GM06990 (cell line): Measurements from ENCODE around the gene GCK.

ENCODE experiments used
- DNase-seq: peaks from one replicate; pipeline ENCODE4 v3.0.0-alpha.2; 2011; ENCODE audit not compliant: insufficient read length; ENCODE audit errors: extremely low read depth
- H3K27me3 ChIP-seq: replicated peaks from 2 replicates; pipeline ENCODE4 v1.6.0; 2011; ENCODE audit warnings: low read length; ENCODE audit not compliant: control insufficient read depth, insufficient read depth
- H3K36me3 ChIP-seq: 2 replicates; pipeline ENCODE4 v1.5.1; 2011; ENCODE audit warnings: low read length; ENCODE audit not compliant: control insufficient read depth, insufficient read depth
- H3K4me3 ChIP-seq: replicated peaks from 2 replicates; pipeline ENCODE4 v1.5.1; 2011; ENCODE audit warnings: low read depth, mild to moderate bottlenecking, control low read depth, low read length
- TF ChIP-seq, protein P1 (sequence below): IDR thresholded peaks from 2 replicates; pipeline ENCODE4 v1.5.1; 2011; ENCODE audit warnings: low read length, control low read depth, mild to moderate bottlenecking, inconsistent platforms; ENCODE audit not compliant: insufficient read depth, poor library complexity, severe bottlenecking

Gene GCK

DNA sequence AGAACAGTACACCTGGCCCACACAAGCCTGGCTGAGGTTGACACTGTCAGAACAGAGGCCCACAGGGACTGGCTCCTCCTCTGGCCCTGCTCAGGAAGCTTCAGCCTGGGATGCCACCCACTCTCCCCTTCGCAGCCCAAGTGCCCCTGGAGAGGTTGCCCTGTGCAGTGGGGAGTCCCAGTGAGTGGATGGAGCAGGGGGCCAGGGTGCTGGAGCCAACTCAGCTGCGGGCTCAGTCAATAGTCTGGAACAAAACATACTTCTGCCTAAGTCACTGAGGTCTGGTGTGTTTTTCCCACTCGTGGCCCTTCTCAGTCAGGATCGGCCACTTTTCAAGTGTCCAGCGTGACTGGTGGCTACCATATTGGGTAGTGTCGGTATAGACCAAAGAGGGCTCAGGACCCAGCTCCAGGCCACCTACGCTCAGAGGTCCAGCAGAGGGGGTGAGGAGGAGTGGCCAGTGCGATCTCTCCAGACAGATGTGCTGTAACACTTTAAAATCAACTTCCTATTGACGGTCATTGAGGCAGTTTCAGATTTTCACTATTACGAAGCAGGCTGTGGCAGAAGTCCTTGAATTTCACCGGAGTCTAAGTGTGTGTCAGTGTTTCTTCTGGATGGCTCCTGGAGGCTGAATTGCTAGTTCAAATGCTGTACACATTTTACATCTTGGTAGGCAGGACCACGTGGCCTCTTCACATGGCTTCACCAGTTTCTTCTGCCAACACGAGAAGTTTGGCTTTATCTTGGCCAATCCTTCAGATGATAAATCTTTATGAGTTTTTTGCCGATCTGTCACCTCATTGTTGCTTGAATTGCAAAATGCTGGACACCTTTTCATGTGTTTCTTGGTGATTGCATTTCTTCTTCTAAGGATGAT, 994 bp upstream of the GCK start:
- Histone ChIP-seq H3K27me3 (no peaks in the 10 kb centered on the region), H3K4me3 (no peak overlapping the region), H3K36me3 (no peaks in the 10 kb centered on the region)
- TF ChIP-seq, protein P1, sequence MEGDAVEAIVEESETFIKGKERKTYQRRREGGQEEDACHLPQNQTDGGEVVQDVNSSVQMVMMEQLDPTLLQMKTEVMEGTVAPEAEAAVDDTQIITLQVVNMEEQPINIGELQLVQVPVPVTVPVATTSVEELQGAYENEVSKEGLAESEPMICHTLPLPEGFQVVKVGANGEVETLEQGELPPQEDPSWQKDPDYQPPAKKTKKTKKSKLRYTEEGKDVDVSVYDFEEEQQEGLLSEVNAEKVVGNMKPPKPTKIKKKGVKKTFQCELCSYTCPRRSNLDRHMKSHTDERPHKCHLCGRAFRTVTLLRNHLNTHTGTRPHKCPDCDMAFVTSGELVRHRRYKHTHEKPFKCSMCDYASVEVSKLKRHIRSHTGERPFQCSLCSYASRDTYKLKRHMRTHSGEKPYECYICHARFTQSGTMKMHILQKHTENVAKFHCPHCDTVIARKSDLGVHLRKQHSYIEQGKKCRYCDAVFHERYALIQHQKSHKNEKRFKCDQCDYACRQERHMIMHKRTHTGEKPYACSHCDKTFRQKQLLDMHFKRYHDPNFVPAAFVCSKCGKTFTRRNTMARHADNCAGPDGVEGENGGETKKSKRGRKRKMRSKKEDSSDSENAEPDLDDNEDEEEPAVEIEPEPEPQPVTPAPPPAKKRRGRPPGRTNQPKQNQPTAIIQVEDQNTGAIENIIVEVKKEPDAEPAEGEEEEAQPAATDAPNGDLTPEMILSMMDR, result no peak
- no peak for DNase-seq

DNA sequence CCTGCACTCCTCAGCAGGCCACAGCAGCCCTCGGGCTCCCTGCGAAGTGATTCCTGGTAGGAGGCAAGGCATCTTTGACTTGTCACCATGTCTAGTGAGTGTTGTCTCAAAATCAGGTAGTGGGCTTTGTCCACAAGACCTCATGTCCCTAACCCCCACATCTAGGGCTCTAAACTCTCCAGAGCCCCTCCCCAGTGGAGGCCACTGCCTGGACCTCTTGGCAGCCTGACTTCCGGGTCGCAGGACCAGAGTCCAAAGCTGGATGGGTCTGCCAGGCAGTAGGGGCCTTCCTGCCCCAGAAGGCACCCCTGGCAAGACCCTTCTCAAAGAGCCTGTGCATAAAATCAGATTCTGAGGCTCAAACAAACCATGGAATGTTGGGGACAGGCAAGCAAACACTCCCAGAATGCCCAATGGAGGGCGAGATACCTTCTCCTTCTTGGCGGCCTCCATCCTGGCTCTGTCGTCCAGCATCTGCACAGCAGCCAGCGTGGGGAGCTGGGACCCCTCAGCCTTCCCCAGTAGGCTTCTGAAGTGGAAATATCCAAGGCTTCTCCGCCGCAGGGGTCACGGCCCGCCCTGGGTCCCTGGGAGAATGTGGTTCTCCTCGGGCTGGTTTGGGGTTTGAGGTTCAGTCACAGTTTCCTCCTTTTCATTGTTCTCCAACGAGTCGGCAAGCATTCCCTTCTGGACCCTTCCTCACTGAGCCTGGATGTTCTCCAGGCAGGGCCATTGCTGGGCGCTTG, 586 bp downstream of the GCK start:
- Histone ChIP-seq H3K36me3 (no peaks in the 10 kb centered on the region), H3K27me3 (no peaks in the 10 kb centered on the region; the same call in 1 of the 2 replicates), H3K4me3 (no peak overlapping the region)
- DNase-seq, result no peak
- TF ChIP-seq, protein P1, result no peak

DNA sequence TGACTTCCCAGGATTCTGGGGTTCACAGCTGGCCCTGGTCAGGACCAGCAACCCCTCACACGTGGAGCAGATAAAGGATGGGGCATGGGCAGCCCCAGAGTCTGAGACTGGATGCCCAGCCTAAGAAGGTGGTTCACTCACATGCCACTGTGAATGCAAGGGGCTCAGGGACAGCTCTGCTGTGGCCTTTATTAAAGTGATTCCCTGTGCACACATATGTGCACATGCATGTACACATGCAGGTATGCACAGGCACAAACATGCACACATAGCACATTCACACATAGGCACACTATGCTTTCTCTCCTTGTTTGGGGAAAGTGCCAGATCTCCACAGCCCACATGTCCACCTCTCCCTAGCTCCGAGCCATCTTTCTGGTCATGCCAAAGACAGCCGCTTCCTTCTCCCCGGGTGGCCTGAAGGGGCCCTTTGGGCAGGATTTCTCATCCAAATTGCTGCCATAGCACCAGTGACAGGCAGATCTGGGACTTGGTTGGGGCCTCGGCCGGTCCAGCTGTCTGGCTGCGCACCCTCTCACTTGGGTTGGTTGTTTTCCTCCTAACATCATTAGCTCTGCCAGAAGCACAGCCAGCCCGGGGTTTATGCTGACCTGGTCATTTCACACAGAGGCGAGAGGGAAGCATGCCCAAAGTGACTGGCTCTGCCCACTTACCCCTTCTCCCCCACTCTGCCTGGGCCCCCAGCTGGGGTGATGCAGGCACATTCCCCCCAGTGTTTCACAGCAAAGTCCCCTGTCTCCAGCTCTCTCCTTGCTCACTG, 1.4 kb downstream of the GCK start:
- no peak overlapping the region for H3K4me3 ChIP-seq
- H3K27me3 ChIP-seq, result no peaks in the 10 kb centered on the region; the same call in 1 of the 2 replicates
- DNase-seq, result no peak
- TF ChIP-seq, protein P1, result no peak
- no peaks in the 10 kb centered on the region for H3K36me3 ChIP-seq

DNA sequence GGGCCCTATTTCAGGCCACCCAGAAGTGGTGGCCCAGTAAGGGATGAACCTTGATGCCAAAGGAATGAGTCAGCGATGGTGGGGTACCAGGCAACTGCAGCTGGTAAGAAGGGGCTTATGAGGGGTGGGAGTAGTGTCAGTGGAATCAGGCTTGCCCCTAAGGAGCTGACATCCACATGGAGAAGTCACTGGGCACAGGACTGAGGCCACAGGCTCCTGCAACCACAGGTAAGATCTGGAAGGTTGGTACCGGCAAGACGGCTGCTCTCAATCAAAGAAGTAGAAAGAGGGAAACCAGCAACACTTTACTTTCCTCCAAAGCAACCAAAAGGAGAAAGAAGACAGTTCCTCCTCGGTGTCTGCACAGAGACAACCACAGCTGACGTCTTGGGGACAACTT, 2.5 kb downstream of the GCK start:
- TF ChIP-seq, protein P1, result no peak

DNA sequence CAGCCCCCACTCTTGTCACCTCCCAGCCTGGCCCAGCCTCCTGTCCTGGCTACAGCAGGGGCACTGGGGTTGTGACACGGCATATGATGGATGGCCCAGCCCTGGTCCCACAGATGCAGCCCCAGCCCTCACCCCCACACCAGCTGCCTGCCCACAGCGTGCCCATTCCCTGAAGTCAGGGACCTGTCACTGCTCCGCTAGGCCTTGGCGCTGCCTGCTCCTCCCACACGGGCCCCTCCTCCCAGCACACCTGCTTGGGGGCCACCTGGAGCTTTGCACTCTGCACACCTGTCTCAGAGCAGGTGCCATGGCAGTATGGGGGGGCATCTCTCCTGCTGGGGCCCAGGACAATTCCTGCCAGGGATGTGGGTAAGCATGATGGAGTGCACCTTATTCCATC, 3.5 kb downstream of the GCK start:
- no peak for DNase-seq

More for the DNA sequence above, 2.5 kb downstream of the GCK start:
- no peaks in the 10 kb centered on the region for H3K36me3 ChIP-seq
- DNase-seq, result no peak
- H3K4me3 ChIP-seq, result no peak overlapping the region
- H3K27me3 ChIP-seq, result peaks cover 1% of the 10 kb centered on the region

More for the DNA sequence above, 3.5 kb downstream of the GCK start:
- Histone ChIP-seq H3K36me3 (no peaks in the 10 kb centered on the region), H3K4me3 (no peak overlapping the region), H3K27me3 (peaks cover 1% of the 10 kb centered on the region)
- TF ChIP-seq, protein P1, result no peak
